H9 (cell line): ENCODE data around the gene CDH4. TPM values are rescaled to one million over a fixed set of nuclear protein-coding genes. Genes with fewer than 3 reads are reported as not detected.

Source experiments
- DNase-seq: peaks from one replicate; pipeline ENCODE4 v3.0.0-alpha.2; 2017
- H2AFZ ChIP-seq: one replicate; pipeline ENCODE4 v1.6.1; 2013; ENCODE audit warnings: mild to moderate bottlenecking, low read length, control low read depth, moderate library complexity
- H2AK5ac ChIP-seq: 2 replicates; pipeline ENCODE4 v1.6.1; 2013; ENCODE audit warnings: low read length, control low read depth, mixed read lengths; ENCODE audit not compliant: insufficient read length
- H2BK120ac ChIP-seq: one replicate; pipeline ENCODE4 v1.6.1; 2013; ENCODE audit warnings: low read depth, mild to moderate bottlenecking, low read length, control low read depth, inconsistent platforms; ENCODE audit not compliant: poor library complexity, severe bottlenecking
- H2BK12ac ChIP-seq: 2 replicates; pipeline ENCODE4 v1.6.1; 2013; ENCODE audit warnings: low read length, control low read depth, mixed read lengths, low read depth; ENCODE audit not compliant: insufficient read length
- H2BK15ac ChIP-seq: 2 replicates; pipeline ENCODE4 v1.6.1; 2013; ENCODE audit warnings: low read depth, low read length, control low read depth
- H2BK20ac ChIP-seq: one replicate; pipeline ENCODE4 v1.6.1; 2013; ENCODE audit warnings: low read depth, mild to moderate bottlenecking, low read length, control low read depth, inconsistent platforms; ENCODE audit not compliant: poor library complexity, severe bottlenecking
- H2BK5ac ChIP-seq: 2 replicates; pipeline ENCODE4 v1.6.1; 2013; ENCODE audit warnings: low read length, control low read depth, mixed read lengths; ENCODE audit not compliant: insufficient read length
- H3K14ac ChIP-seq: 2 replicates; pipeline ENCODE4 v1.6.1; 2013; ENCODE audit warnings: low read length, control low read depth; ENCODE audit not compliant: insufficient read depth
- H3K18ac ChIP-seq: 2 replicates; pipeline ENCODE4 v1.6.1; 2013; ENCODE audit warnings: low read depth, mild to moderate bottlenecking, mixed read lengths, low read length, control low read depth; ENCODE audit not compliant: insufficient read length
- H3K23ac ChIP-seq: 2 replicates; pipeline ENCODE4 v1.6.1; 2013; ENCODE audit warnings: low read length, control low read depth, mixed read lengths, low read depth; ENCODE audit not compliant: insufficient read length
- H3K23me2 ChIP-seq: 2 replicates; pipeline ENCODE4 v1.6.1; 2013; ENCODE audit warnings: low read depth, mild to moderate bottlenecking, mixed read lengths, low read length, control low read depth; ENCODE audit not compliant: insufficient read length, poor library complexity, severe bottlenecking
- H3K27ac ChIP-seq: 2 replicates; pipeline ENCODE4 v1.5.1; 2013; ENCODE audit warnings: low read length, control low read depth, mixed read lengths, low read depth; ENCODE audit not compliant: insufficient read length
- H3K27me3 ChIP-seq: 2 replicates; pipeline ENCODE4 v1.6.1; 2013; ENCODE audit warnings: low read length, control low read depth, inconsistent platforms; ENCODE audit not compliant: insufficient read depth
- H3K4ac ChIP-seq: 2 replicates; pipeline ENCODE4 v1.6.1; 2013; ENCODE audit warnings: low read depth, mild to moderate bottlenecking, control low read depth, inconsistent platforms, low read length, moderate library complexity
- H3K4me1 ChIP-seq: 2 replicates; pipeline ENCODE4 v1.6.1; 2013; ENCODE audit warnings: low read length, control low read depth, inconsistent platforms; ENCODE audit not compliant: insufficient read depth
- H3K4me2 ChIP-seq: 2 replicates; pipeline ENCODE4 v1.6.1; 2013; ENCODE audit warnings: low read length, control low read depth, mixed read lengths; ENCODE audit not compliant: insufficient read length, insufficient read depth
- H3K56ac ChIP-seq: 2 replicates; pipeline ENCODE4 v1.6.1; 2013; ENCODE audit warnings: low read depth, mild to moderate bottlenecking, mixed read lengths, low read length, control low read depth; ENCODE audit not compliant: insufficient read length
- H3K79me1 ChIP-seq: 2 replicates; pipeline ENCODE4 v1.6.1; 2013; ENCODE audit warnings: low read depth, mild to moderate bottlenecking, moderate library complexity, low read length, control low read depth, inconsistent platforms; ENCODE audit not compliant: insufficient read depth, poor library complexity, severe bottlenecking
- H3K79me2 ChIP-seq: 2 replicates; pipeline ENCODE4 v1.6.1; 2013; ENCODE audit warnings: low read length, control low read depth, inconsistent platforms; ENCODE audit not compliant: insufficient read depth
- H3K9ac ChIP-seq: 2 replicates; pipeline ENCODE4 v1.6.1; 2013; ENCODE audit warnings: low read length, control low read depth, mixed read lengths; ENCODE audit not compliant: insufficient read length; ENCODE audit errors: extremely low read depth
- H3K9me3 ChIP-seq: one replicate; pipeline ENCODE4 v1.6.1; 2013; ENCODE audit warnings: low read depth, low read length, inconsistent platforms; ENCODE audit not compliant: control insufficient read depth
- H3T11ph ChIP-seq: one replicate; pipeline ENCODE4 v1.6.1; 2013; ENCODE audit warnings: mild to moderate bottlenecking, low read length, control low read depth, inconsistent platforms
- H4K20me1 ChIP-seq: one replicate; pipeline ENCODE4 v1.6.1; 2013; ENCODE audit not compliant: control insufficient read depth, insufficient read length, insufficient read depth
- H4K5ac ChIP-seq: 2 replicates; pipeline ENCODE4 v1.6.1; 2013; ENCODE audit warnings: low read depth, mild to moderate bottlenecking, mixed read lengths, low read length, control low read depth; ENCODE audit not compliant: insufficient read length
- H4K8ac ChIP-seq: replicated peaks from 2 replicates; pipeline ENCODE4 v1.6.1; 2013; ENCODE audit warnings: low read length, control low read depth, mixed read lengths, low read depth; ENCODE audit not compliant: insufficient read length
- H4K91ac ChIP-seq: 2 replicates; pipeline ENCODE4 v1.6.1; 2013; ENCODE audit warnings: low read depth, mild to moderate bottlenecking, moderate library complexity, mixed read lengths, low read length, control low read depth; ENCODE audit not compliant: insufficient read length
- H3K27ac Mint-ChIP-seq, 3 experiments: 2 replicates in 2 of 3; 3 replicates in 1 of 3; pipeline ENCODE4 v1.8.0; 2020 to 2021; ENCODE audit warnings: mixed read lengths in 3 of 3, mild to moderate bottlenecking in 1 of 3, moderate library complexity in 1 of 3
- H3K27me3 Mint-ChIP-seq: 2 replicates; pipeline ENCODE4 v1.8.0; 2021; ENCODE audit warnings: low read depth, mild to moderate bottlenecking, moderate library complexity, mixed read lengths
- H3K36me3 Mint-ChIP-seq, 3 experiments: 2 replicates in 2 of 3; 3 replicates in 1 of 3; pipeline ENCODE4 v1.8.0; 2020 to 2021; ENCODE audit warnings: low read depth in 3 of 3, mixed read lengths in 3 of 3; ENCODE audit not compliant: insufficient read depth in 1 of 3
- H3K4me1 Mint-ChIP-seq, 2 experiments: 2 replicates each; pipeline ENCODE4 v1.8.0; 2020; ENCODE audit warnings: mixed read lengths in 2 of 2
- H3K4me3 Mint-ChIP-seq, 2 experiments: 2 replicates in 1 of 2; 3 replicates in 1 of 2; pipeline ENCODE4 v1.8.0; 2020 to 2021; ENCODE audit warnings: mild to moderate bottlenecking in 2 of 2, mixed read lengths in 2 of 2, moderate library complexity in 1 of 2
- H3K9me3 Mint-ChIP-seq, 2 experiments: 2 replicates in 1 of 2; 3 replicates in 1 of 2; pipeline ENCODE4 v1.8.0; 2020; ENCODE audit warnings: mild to moderate bottlenecking in 2 of 2, mixed read lengths in 2 of 2, moderate library complexity in 1 of 2
- WGBS: extraction: QIAGEN DNeasy Blood & Tissue Kit; methylation state at CpG from one replicate; pipeline ENCODE4 v1.1.7; 2013; ENCODE audit warnings: missing lambda C conversion rate, low lambda C conversion rate, mixed read lengths; ENCODE audit not compliant: insufficient read length; ENCODE audit errors: extremely low coverage; 5-methylcytosine and 5-hydroxymethylcytosine counted together
- total RNA-seq: library from RNA; stranded (reverse); gene quantifications from 2 replicates; pipeline ENCODE4 v1.2.1, GENCODE V29; 2021
- TF ChIP-seq, protein P1 (sequence below): fragments of 200-600 bp; sonication (generic); conservative IDR thresholded peaks from 3 replicates; pipeline ENCODE4 v1.8.0; 2021; ENCODE audit warnings: antibody characterized with exemption, mild to moderate bottlenecking

Gene CDH4
- total RNA-seq, 1 experiment from 2014 or later: 3.0 TPM

DNA sequence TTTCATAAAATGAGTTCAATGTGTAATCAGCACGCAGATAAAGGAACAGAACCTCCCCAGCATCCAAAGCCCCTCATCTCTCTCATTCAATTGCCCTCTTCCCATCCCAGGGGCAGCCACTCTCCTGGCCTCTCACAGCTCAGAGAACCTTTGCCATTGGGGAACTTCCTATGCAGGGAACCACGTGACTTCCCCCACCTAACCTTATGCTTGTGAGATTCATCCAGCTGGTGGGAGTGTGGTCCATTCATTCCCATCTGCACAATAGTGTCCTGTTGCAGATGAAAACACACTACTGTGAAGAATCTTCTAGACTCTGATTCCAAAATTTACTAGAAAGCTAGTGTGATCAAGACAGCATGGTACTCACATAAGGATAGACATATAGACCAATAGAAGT is 299.3 kb downstream of the CDH4 start:
- peaks cover 5 to 18% (median 13%) of the 10 kb centered on the region in 3 experiments for H3K36me3 Mint-ChIP-seq
- Histone ChIP-seq H3K9me3 (no peaks in the 10 kb centered on the region), H3K27ac (no peak overlapping the region), H2BK120ac (no peak overlapping the region), H4K8ac (no peak overlapping the region), H3K4me1 (no peaks in the 10 kb centered on the region), H2BK15ac (no peak overlapping the region), H4K5ac (no peak overlapping the region), H3K23me2 (no peaks in the 10 kb centered on the region), H3K18ac (no peak overlapping the region), H3K27me3 (peaks cover 2% of the 10 kb centered on the region; the same call in 1 of the 2 replicates), H3K9ac (no peak overlapping the region), H3T11ph (no peak overlapping the region), H2AFZ (no peak overlapping the region), H3K14ac (no peak overlapping the region), H3K79me2 (no peaks in the 10 kb centered on the region), H2BK12ac (no peak overlapping the region), H3K23ac (no peak overlapping the region), H3K56ac (no peak overlapping the region), H2BK20ac (no peak overlapping the region), H2AK5ac (no peak overlapping the region), H2BK5ac (no peak overlapping the region), H3K79me1 (no peaks in the 10 kb centered on the region), H4K20me1 (no peaks in the 10 kb centered on the region), H3K4me2 (no peak overlapping the region), H4K91ac (no peak overlapping the region), H3K4ac (no peak overlapping the region)
- WGBS: no CpG with 5 or more reads among the region's 2 CpGs
- H3K4me3 Mint-ChIP-seq: no peak overlapping the region
- no peaks in the 10 kb centered on the region for H3K4me1 Mint-ChIP-seq
- H3K9me3 Mint-ChIP-seq: peaks cover 23% of the 10 kb centered on the region in 2 experiments
- peaks cover 71% of the 10 kb centered on the region for H3K27me3 Mint-ChIP-seq
- no peak overlapping the region for H3K27ac Mint-ChIP-seq
- TF ChIP-seq, protein P1, sequence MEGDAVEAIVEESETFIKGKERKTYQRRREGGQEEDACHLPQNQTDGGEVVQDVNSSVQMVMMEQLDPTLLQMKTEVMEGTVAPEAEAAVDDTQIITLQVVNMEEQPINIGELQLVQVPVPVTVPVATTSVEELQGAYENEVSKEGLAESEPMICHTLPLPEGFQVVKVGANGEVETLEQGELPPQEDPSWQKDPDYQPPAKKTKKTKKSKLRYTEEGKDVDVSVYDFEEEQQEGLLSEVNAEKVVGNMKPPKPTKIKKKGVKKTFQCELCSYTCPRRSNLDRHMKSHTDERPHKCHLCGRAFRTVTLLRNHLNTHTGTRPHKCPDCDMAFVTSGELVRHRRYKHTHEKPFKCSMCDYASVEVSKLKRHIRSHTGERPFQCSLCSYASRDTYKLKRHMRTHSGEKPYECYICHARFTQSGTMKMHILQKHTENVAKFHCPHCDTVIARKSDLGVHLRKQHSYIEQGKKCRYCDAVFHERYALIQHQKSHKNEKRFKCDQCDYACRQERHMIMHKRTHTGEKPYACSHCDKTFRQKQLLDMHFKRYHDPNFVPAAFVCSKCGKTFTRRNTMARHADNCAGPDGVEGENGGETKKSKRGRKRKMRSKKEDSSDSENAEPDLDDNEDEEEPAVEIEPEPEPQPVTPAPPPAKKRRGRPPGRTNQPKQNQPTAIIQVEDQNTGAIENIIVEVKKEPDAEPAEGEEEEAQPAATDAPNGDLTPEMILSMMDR: no peak
- DNase-seq: no peak
